ENCODE data around the gene MAGI1.

DNA sequence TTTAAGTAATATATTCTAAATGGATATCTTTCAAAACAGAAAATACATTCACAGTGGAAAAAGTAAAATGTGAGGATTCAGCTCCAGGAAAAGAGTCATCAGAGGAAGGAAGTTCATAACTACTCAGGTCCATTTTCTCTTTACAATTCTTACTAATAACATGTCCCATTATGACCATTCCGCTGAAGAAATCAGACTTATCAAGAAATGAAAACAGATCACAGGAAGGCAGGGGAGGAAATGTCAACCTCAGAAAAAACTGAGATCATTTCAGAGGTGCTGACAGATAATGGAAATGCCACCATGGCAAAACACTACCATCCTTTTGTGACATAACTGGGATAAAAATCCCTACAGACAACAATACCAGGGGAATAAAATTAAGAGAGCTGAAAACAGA, 139.5 kb downstream of the MAGI1 start:
- TF ChIP-seq, protein P1, sequence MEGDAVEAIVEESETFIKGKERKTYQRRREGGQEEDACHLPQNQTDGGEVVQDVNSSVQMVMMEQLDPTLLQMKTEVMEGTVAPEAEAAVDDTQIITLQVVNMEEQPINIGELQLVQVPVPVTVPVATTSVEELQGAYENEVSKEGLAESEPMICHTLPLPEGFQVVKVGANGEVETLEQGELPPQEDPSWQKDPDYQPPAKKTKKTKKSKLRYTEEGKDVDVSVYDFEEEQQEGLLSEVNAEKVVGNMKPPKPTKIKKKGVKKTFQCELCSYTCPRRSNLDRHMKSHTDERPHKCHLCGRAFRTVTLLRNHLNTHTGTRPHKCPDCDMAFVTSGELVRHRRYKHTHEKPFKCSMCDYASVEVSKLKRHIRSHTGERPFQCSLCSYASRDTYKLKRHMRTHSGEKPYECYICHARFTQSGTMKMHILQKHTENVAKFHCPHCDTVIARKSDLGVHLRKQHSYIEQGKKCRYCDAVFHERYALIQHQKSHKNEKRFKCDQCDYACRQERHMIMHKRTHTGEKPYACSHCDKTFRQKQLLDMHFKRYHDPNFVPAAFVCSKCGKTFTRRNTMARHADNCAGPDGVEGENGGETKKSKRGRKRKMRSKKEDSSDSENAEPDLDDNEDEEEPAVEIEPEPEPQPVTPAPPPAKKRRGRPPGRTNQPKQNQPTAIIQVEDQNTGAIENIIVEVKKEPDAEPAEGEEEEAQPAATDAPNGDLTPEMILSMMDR (IDR thresholded peaks at IDR 0.05 in 2 of 3, conservative IDR thresholded peaks at IDR 0.05 in 1 of 3; ENCODE audit: borderline replicate concordance in 1 of 3, insufficient read depth in 1 of 3, low read depth in 2 of 3, low read length in 2 of 3), result no peak
- TF ChIP-seq, protein P2, sequence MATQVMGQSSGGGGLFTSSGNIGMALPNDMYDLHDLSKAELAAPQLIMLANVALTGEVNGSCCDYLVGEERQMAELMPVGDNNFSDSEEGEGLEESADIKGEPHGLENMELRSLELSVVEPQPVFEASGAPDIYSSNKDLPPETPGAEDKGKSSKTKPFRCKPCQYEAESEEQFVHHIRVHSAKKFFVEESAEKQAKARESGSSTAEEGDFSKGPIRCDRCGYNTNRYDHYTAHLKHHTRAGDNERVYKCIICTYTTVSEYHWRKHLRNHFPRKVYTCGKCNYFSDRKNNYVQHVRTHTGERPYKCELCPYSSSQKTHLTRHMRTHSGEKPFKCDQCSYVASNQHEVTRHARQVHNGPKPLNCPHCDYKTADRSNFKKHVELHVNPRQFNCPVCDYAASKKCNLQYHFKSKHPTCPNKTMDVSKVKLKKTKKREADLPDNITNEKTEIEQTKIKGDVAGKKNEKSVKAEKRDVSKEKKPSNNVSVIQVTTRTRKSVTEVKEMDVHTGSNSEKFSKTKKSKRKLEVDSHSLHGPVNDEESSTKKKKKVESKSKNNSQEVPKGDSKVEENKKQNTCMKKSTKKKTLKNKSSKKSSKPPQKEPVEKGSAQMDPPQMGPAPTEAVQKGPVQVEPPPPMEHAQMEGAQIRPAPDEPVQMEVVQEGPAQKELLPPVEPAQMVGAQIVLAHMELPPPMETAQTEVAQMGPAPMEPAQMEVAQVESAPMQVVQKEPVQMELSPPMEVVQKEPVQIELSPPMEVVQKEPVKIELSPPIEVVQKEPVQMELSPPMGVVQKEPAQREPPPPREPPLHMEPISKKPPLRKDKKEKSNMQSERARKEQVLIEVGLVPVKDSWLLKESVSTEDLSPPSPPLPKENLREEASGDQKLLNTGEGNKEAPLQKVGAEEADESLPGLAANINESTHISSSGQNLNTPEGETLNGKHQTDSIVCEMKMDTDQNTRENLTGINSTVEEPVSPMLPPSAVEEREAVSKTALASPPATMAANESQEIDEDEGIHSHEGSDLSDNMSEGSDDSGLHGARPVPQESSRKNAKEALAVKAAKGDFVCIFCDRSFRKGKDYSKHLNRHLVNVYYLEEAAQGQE (IDR thresholded peaks at IDR 0.05; ENCODE audit: low read depth), result no peak
- no peak for TF ChIP-seq POLR2AphosphoS5 (IDR thresholded peaks at IDR 0.05; ENCODE audit: low read depth, low read length)
- TF ChIP-seq ELF1 (IDR thresholded peaks at IDR 0.05; ENCODE audit: borderline replicate concordance, low read depth), result no peak
- TF ChIP-seq POLR2A (IDR thresholded peaks at IDR 0.05; ENCODE audit: borderline replicate concordance, extremely low read depth, insufficient read depth, insufficient read length), result no peak
- TF ChIP-seq ZNF274 (IDR thresholded peaks at IDR 0.05; ENCODE audit: low read depth, low read length), result no peak
- TF ChIP-seq CBX3 (IDR thresholded peaks at IDR 0.05; ENCODE audit: low read depth), result no peak
- no peak for TF ChIP-seq SP1 (IDR thresholded peaks at IDR 0.05; ENCODE audit: low read depth)
- TF ChIP-seq EZH2phosphoT487 (IDR thresholded peaks at IDR 0.05; ENCODE audit: borderline replicate concordance), result no peak
- TF ChIP-seq RAD21 (IDR thresholded peaks at IDR 0.05; ENCODE audit: low read depth), result no peak
- no peak for TF ChIP-seq EZH2 (IDR thresholded peaks at IDR 0.05)
- TF ChIP-seq SIN3A (IDR thresholded peaks at IDR 0.05; ENCODE audit: low read depth), result no peak
